ENCODE results near the gene IMPDH1. TPM values are rescaled to one million over a fixed set of nuclear protein-coding genes. Genes with fewer than 3 reads are reported as not detected.

The IMPDH1 gene
- total and polyA plus RNA-seq, 2 experiments from 2014 or later = 34.7 to 70.5 TPM

DNA sequence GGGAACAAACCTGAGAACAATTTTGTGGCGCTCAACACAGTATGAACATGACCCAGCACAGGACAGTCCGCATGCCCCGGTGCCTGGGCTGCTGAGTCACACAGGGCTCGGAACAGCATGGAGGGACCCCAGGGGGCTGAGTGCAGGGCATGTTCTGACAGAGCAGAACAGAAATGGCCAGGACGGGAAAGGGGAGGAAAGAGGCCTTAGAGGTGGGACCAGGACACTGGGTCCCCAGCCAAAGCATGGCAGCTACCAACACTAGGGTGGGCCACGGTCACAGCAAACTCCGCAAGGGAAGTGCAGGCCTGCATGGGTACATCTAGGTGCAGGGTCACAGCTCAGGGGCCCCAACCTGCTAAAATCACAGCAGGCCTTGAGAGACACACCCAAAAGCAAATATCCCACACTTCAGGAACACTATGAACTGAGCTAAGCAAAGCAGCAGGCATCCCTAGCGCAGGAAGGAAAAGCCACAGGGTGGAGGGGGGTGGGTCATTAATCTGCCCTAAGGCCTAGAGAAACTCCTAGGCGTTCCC lies 5.6 kb downstream of the IMPDH1 start:
- H3K9me2 ChIP-seq (replicated peaks; ENCODE audit: insufficient read depth) = no peaks in the 10 kb centered on the region
- H2AFZ ChIP-seq = no peak overlapping the region
- no peak overlapping the region for H3K4me3 ChIP-seq
- H3K4me2 ChIP-seq = peak overlapping the region; percentile 97
- H4K20me1 ChIP-seq (ENCODE audit: insufficient read depth, poor library complexity, severe bottlenecking) = peaks cover 4% of the 10 kb centered on the region
- H3K27me3 ChIP-seq = no peaks in the 10 kb centered on the region
- no peak for DNase-seq (ENCODE audit: low spot score)
- TF ChIP-seq EZH2 (IDR thresholded peaks at IDR 0.05; ENCODE audit: borderline replicate concordance) = no peak
- TF ChIP-seq EZH2phosphoT487 (IDR thresholded peaks at IDR 0.05; ENCODE audit: low read depth, severe bottlenecking, unreplicated experiment) = no peak
- no peak for TF ChIP-seq CTCF (IDR thresholded peaks at IDR 0.05; ENCODE audit: poor library complexity)
- no peaks in the 10 kb centered on the region for H3K36me3 ChIP-seq (replicated peaks; ENCODE audit: insufficient read depth, low read depth)
- no peak overlapping the region for H3K27ac ChIP-seq
- 74% methylated on average over 9 of the region's 9 CpGs for WGBS (ENCODE audit: low lambda C conversion rate, missing lambda C conversion rate)
- H3K9me3 ChIP-seq (ENCODE audit: low read depth) = no peaks in the 10 kb centered on the region
- peaks cover 32% of the 10 kb centered on the region for H3K4me1 ChIP-seq (ENCODE audit: insufficient read depth)
- H3K79me2 ChIP-seq = peaks cover 11% of the 10 kb centered on the region

DNA sequence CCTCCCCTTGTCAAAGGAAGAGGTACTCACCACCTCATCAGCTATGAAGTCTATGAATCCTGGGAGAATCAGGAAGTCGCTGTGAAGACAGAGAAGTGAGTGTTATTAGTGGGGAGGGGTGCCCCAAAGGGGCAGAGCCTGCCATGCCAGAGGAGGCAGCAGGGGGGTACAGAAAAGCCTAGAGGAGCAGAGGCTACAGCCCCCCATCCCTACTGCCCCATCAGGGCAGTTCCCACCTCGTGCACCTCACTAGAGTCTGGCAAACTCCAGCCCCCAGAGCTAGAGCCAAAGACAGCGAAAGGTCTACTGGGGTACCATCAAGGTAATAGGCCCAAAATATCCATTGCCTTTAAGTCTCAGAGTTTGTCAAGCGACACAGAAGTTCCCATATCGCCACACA lies 6.1 kb downstream of the IMPDH1 start:
- H3K79me2 ChIP-seq = peaks cover 11% of the 10 kb centered on the region
- H3K4me1 ChIP-seq (ENCODE audit: insufficient read depth) = peaks cover 27% of the 10 kb centered on the region
- DNase-seq (ENCODE audit: low spot score) = no peak
- H2AFZ ChIP-seq = no peak overlapping the region
- no peaks in the 10 kb centered on the region for H3K9me3 ChIP-seq (ENCODE audit: low read depth)
- H3K27me3 ChIP-seq = no peaks in the 10 kb centered on the region
- H3K36me3 ChIP-seq (replicated peaks; ENCODE audit: insufficient read depth, low read depth) = no peaks in the 10 kb centered on the region
- no peak for TF ChIP-seq EZH2 (IDR thresholded peaks at IDR 0.05; ENCODE audit: borderline replicate concordance)
- TF ChIP-seq EZH2phosphoT487 (IDR thresholded peaks at IDR 0.05; ENCODE audit: low read depth, severe bottlenecking, unreplicated experiment) = no peak
- no peak for TF ChIP-seq CTCF (IDR thresholded peaks at IDR 0.05; ENCODE audit: poor library complexity)
- H3K27ac ChIP-seq = no peak overlapping the region
- no peaks in the 10 kb centered on the region for H3K9me2 ChIP-seq (replicated peaks; ENCODE audit: insufficient read depth)
- no peak overlapping the region for H3K4me3 ChIP-seq
- H4K20me1 ChIP-seq (ENCODE audit: insufficient read depth, poor library complexity, severe bottlenecking) = peaks cover 4% of the 10 kb centered on the region
- WGBS (ENCODE audit: low lambda C conversion rate, missing lambda C conversion rate) = 94% methylated on average over 5 of the region's 5 CpGs
- H3K4me2 ChIP-seq = peak overlapping the region; percentile 97

DNA sequence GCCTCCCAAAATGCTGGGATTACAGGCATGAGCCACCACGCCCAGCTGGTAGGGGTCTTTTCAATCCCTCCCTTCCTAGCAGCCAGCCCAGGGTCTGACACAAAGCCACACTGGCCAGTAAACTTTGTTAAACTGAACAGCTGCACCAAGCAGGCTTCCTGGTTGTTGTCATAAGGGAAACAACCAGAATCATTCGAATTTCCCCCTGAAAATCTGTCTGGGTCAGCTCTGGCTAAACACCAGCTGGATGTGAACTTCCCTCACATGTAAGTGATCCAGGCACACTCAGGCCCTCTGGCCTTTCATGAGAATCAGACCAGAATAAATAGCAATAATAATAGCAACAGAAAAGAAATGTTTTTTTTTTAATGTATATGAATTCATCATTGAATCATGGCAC lies 7.4 kb downstream of the IMPDH1 start:
- WGBS (ENCODE audit: low lambda C conversion rate, missing lambda C conversion rate) = 89% methylated on average over 2 of the region's 2 CpGs
- Histone ChIP-seq H3K9me2 (replicated peaks; ENCODE audit: insufficient read depth) (no peaks in the 10 kb centered on the region), H3K4me1 (ENCODE audit: insufficient read depth) (peaks cover 19% of the 10 kb centered on the region), H3K4me2 (no peak overlapping the region), H3K79me2 (peaks cover 11% of the 10 kb centered on the region), H3K4me3 (no peak overlapping the region), H3K36me3 (replicated peaks; ENCODE audit: insufficient read depth, low read depth) (no peaks in the 10 kb centered on the region), H2AFZ (no peak overlapping the region), H3K27ac (no peak overlapping the region), H3K9me3 (ENCODE audit: low read depth) (no peaks in the 10 kb centered on the region), H4K20me1 (ENCODE audit: insufficient read depth, poor library complexity, severe bottlenecking) (peaks cover 4% of the 10 kb centered on the region), H3K27me3 (no peaks in the 10 kb centered on the region)
- TF ChIP-seq EZH2 (IDR thresholded peaks at IDR 0.05; ENCODE audit: borderline replicate concordance) (no peak), EZH2phosphoT487 (IDR thresholded peaks at IDR 0.05; ENCODE audit: low read depth, severe bottlenecking, unreplicated experiment) (no peak), CTCF (IDR thresholded peaks at IDR 0.05; ENCODE audit: poor library complexity) (no peak)
- no peak for DNase-seq (ENCODE audit: low spot score)
